ENCODE measurements around the gene FARP1.

Gene FARP1

GRCh38 chr13:98493042-98493712 is 350.3 kb downstream of the FARP1 start:
- no peak for DNase-seq

DNA sequence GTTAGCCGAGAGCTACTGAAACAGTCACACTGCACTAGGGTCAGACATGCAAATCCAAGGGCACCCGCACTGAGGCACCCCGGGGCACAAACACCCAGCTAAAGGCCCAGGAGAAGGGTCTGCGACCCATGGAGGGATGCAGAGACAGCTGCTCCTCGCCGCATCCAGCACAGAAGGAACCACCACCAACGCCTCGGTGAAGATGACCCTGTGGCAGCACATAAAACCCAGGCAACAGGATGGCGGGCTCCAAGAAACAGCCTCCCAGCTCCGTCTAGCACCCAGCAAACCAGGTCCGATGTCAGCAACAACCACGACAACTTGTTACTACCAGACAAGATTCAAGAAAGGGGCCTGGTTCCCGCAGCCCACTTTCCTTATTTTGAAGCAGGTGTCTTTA is 351.9 kb downstream of the FARP1 start:
- no peak for DNase-seq

- no peak for DNase-seq
Measured at GRCh38 chr13:98495627-98496478, 353.0 kb downstream of the FARP1 start.

DNA sequence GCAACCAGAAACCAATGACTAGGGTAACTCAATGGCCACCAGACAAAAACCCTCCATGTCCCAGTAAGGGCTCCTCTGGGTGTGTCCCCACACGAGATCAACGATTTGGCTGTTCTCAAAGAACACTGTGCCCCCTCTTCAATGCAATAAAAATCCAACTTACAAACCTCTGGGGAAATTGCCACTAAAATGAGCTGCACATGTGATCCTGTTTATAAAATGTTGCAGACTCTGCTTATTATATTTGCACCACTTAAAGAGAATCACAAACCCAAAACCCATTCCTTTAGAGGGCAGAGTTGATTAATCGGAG is 353.5 kb downstream of the FARP1 start:
- DNase-seq = no peak

DNA sequence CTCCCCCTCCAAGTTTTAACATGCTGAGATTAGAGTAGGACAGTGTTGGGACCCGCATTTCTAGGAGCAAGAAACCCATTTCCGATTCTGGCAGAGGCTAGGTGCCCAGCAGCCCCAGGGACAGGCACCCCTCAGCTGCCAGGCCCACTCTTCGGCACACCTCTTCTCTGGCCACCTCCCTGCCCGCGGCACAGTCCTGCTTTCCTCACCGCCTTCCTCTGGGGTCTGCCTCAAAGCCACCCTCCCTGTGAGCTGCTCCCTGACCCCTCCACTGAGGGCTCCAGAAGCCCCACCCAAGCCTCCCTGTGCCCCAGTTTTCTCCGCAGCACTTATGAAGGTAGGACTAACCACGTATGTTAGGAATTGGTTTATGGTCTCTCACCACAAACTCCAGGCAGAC is 354.1 kb downstream of the FARP1 start:
- DNase-seq = no peak

- DNase-seq = no peak
Measured at GRCh38 chr13:98500963-98501421, 358.1 kb downstream of the FARP1 start.

DNA sequence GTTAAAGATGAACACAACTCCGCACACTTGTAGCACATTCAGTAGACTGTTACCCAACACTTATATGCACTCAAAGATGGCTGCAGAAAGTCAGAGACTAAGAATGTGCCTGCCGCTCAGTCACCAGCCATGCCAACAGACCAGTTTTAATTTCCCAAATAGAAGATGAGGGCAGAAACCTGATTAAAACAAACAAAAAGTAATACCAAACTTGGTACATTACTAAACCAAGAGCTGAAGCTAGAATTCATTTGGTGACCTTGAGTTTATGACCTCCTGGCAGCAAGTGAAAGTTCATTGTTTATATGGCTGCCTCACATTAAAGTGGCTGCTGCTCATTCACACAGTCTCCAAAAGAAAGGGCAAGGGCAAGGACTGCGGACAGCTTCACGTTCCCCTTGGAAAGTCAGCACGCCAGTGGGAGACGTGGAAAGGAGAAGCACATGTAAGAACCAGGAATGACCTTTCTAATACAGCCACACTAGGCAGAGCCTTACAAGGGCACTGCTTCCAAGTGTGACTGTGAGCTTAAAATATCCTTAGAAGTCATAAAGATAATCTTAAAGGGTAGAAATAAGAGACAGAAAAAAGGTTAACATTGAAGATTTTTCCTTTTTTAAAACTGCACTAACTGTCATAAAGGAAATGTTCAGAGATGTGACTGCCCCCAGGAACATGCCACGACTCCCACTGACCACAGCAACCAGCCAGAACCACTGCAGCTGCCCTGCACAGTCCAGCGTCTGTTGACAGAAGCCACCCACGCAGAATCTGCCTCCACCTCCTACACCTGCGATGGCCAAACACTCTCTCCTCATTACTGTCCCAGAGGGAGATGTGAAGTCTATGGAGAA is 360.5 kb downstream of the FARP1 start:
- DNase-seq = no peak

- DNase-seq = no peak
Measured at GRCh38 chr13:98504029-98504351, 361.1 kb downstream of the FARP1 start.

GRCh38 chr13:98504371-98504963 is 361.6 kb downstream of the FARP1 start:
- DNase-seq = no peak

Data from anterior cingulate cortex (tissue), 58 donors.